Osteocyte (in vitro differentiated cells): ENCODE results near the gene CDK4. TPM values are rescaled to one million over a fixed set of nuclear protein-coding genes. Genes with fewer than 3 reads are reported as not detected.

Source experiments
- DNase-seq: peaks from one replicate; pipeline ENCODE4 v3.0.0; 2021; ENCODE audit warnings: mixed read lengths; ENCODE audit not compliant: unreplicated experiment; ENCODE audit errors: extremely low spot score
- H3K27ac Mint-ChIP-seq: one replicate; pipeline ENCODE4 v1.8.0; 2021; ENCODE audit warnings: mild to moderate bottlenecking, mixed read lengths; ENCODE audit not compliant: unreplicated experiment
- H3K27me3 Mint-ChIP-seq: one replicate; pipeline ENCODE4 v1.8.0; 2021; ENCODE audit warnings: mixed read lengths; ENCODE audit not compliant: unreplicated experiment
- H3K36me3 Mint-ChIP-seq: one replicate; pipeline ENCODE4 v1.8.0; 2021; ENCODE audit warnings: mixed read lengths; ENCODE audit not compliant: unreplicated experiment
- H3K4me1 Mint-ChIP-seq: one replicate; pipeline ENCODE4 v1.8.0; 2021; ENCODE audit warnings: mixed read lengths; ENCODE audit not compliant: unreplicated experiment
- H3K4me3 Mint-ChIP-seq: one replicate; pipeline ENCODE4 v1.8.0; 2021; ENCODE audit warnings: mild to moderate bottlenecking, moderate library complexity, mixed read lengths; ENCODE audit not compliant: unreplicated experiment
- H3K9me3 Mint-ChIP-seq: one replicate; pipeline ENCODE4 v1.8.0; 2021; ENCODE audit warnings: mixed read lengths; ENCODE audit not compliant: unreplicated experiment
- CTCF ChIP-seq: fragments of 200-600 bp; sonication (generic); IDR thresholded peaks from 2 replicates; pipeline ENCODE4 v1.5.0; 2021; ENCODE audit warnings: antibody characterized with exemption, mild to moderate bottlenecking, moderate library complexity
- total RNA-seq: library from RNA; stranded (reverse); gene quantifications from 2 replicates; pipeline ENCODE4 v1.2.1, GENCODE V29; 2021

CDK4 gene
- total RNA-seq, 1 donor from 2014 or later = 142 TPM

- no peak overlapping the region for H3K4me3 Mint-ChIP-seq
- DNase-seq = no peak
Measured at GRCh38 chr12:57741844-57742738, 10.0 kb downstream of the CDK4 start.

GRCh38 chr12:57741413-57741789, 10.7 kb downstream of the CDK4 start:
- Mint-ChIP-seq H3K9me3 (no peaks in the 10 kb centered on the region), H3K4me1 (peaks cover 30% of the 10 kb centered on the region), H3K36me3 (peaks cover 4% of the 10 kb centered on the region), H3K27ac (no peak overlapping the region), H3K27me3 (peaks cover 42% of the 10 kb centered on the region), H3K4me3 (no peak overlapping the region)
- DNase-seq = no peak
- TF ChIP-seq CTCF = no peak

More at GRCh38 chr12:57741844-57742738, 10.0 kb downstream of the CDK4 start:
- H3K27me3 Mint-ChIP-seq = peaks cover 35% of the 10 kb centered on the region
- no peak overlapping the region for H3K27ac Mint-ChIP-seq
- peaks cover 6% of the 10 kb centered on the region for H3K36me3 Mint-ChIP-seq
- TF ChIP-seq CTCF = no peak
- peaks cover 24% of the 10 kb centered on the region for H3K4me1 Mint-ChIP-seq
- H3K9me3 Mint-ChIP-seq = no peaks in the 10 kb centered on the region

GRCh38 chr12:57740656-57741412, 11.3 kb downstream of the CDK4 start:
- TF ChIP-seq CTCF = no peak
- Mint-ChIP-seq H3K9me3 (no peaks in the 10 kb centered on the region), H3K36me3 (no peaks in the 10 kb centered on the region), H3K27ac (no peak overlapping the region), H3K4me1 (peaks cover 29% of the 10 kb centered on the region), H3K4me3 (no peak overlapping the region), H3K27me3 (peaks cover 46% of the 10 kb centered on the region)
- DNase-seq = no peak

- Mint-ChIP-seq H3K9me3 (no peaks in the 10 kb centered on the region), H3K27me3 (peaks cover 52% of the 10 kb centered on the region), H3K27ac (no peak overlapping the region), H3K36me3 (no peaks in the 10 kb centered on the region), H3K4me3 (no peak overlapping the region), H3K4me1 (peaks cover 30% of the 10 kb centered on the region)
- DNase-seq = no peak
- no peak for TF ChIP-seq CTCF
Measured at GRCh38 chr12:57739914-57740538, 12.1 kb downstream of the CDK4 start.
